H9 (cell line): ENCODE results near the gene TRABD2B. TPM values are rescaled to one million over a fixed set of nuclear protein-coding genes. Genes with fewer than 3 reads are reported as not detected.

ENCODE experiments used
- DNase-seq: peaks from one replicate; pipeline ENCODE4 v3.0.0-alpha.2; 2017
- H2AFZ ChIP-seq: one replicate; pipeline ENCODE4 v1.6.1; 2013; ENCODE audit warnings: mild to moderate bottlenecking, low read length, control low read depth, moderate library complexity
- H2AK5ac ChIP-seq: 2 replicates; pipeline ENCODE4 v1.6.1; 2013; ENCODE audit warnings: low read length, control low read depth, mixed read lengths; ENCODE audit not compliant: insufficient read length
- H2BK120ac ChIP-seq: one replicate; pipeline ENCODE4 v1.6.1; 2013; ENCODE audit warnings: low read depth, mild to moderate bottlenecking, low read length, control low read depth, inconsistent platforms; ENCODE audit not compliant: poor library complexity, severe bottlenecking
- H2BK12ac ChIP-seq: 2 replicates; pipeline ENCODE4 v1.6.1; 2013; ENCODE audit warnings: low read length, control low read depth, mixed read lengths, low read depth; ENCODE audit not compliant: insufficient read length
- H2BK15ac ChIP-seq: 2 replicates; pipeline ENCODE4 v1.6.1; 2013; ENCODE audit warnings: low read depth, low read length, control low read depth
- H2BK20ac ChIP-seq: one replicate; pipeline ENCODE4 v1.6.1; 2013; ENCODE audit warnings: low read depth, mild to moderate bottlenecking, low read length, control low read depth, inconsistent platforms; ENCODE audit not compliant: poor library complexity, severe bottlenecking
- H2BK5ac ChIP-seq: 2 replicates; pipeline ENCODE4 v1.6.1; 2013; ENCODE audit warnings: low read length, control low read depth, mixed read lengths; ENCODE audit not compliant: insufficient read length
- H3K14ac ChIP-seq: 2 replicates; pipeline ENCODE4 v1.6.1; 2013; ENCODE audit warnings: low read length, control low read depth; ENCODE audit not compliant: insufficient read depth
- H3K18ac ChIP-seq: 2 replicates; pipeline ENCODE4 v1.6.1; 2013; ENCODE audit warnings: low read depth, mild to moderate bottlenecking, mixed read lengths, low read length, control low read depth; ENCODE audit not compliant: insufficient read length
- H3K23ac ChIP-seq: 2 replicates; pipeline ENCODE4 v1.6.1; 2013; ENCODE audit warnings: low read length, control low read depth, mixed read lengths, low read depth; ENCODE audit not compliant: insufficient read length
- H3K23me2 ChIP-seq: 2 replicates; pipeline ENCODE4 v1.6.1; 2013; ENCODE audit warnings: low read depth, mild to moderate bottlenecking, mixed read lengths, low read length, control low read depth; ENCODE audit not compliant: insufficient read length, poor library complexity, severe bottlenecking
- H3K27ac ChIP-seq: 2 replicates; pipeline ENCODE4 v1.5.1; 2013; ENCODE audit warnings: low read length, control low read depth, mixed read lengths, low read depth; ENCODE audit not compliant: insufficient read length
- H3K27me3 ChIP-seq: 2 replicates; pipeline ENCODE4 v1.6.1; 2013; ENCODE audit warnings: low read length, control low read depth, inconsistent platforms; ENCODE audit not compliant: insufficient read depth
- H3K4ac ChIP-seq: 2 replicates; pipeline ENCODE4 v1.6.1; 2013; ENCODE audit warnings: low read depth, mild to moderate bottlenecking, control low read depth, inconsistent platforms, low read length, moderate library complexity
- H3K4me1 ChIP-seq: 2 replicates; pipeline ENCODE4 v1.6.1; 2013; ENCODE audit warnings: low read length, control low read depth, inconsistent platforms; ENCODE audit not compliant: insufficient read depth
- H3K4me2 ChIP-seq: 2 replicates; pipeline ENCODE4 v1.6.1; 2013; ENCODE audit warnings: low read length, control low read depth, mixed read lengths; ENCODE audit not compliant: insufficient read length, insufficient read depth
- H3K56ac ChIP-seq: 2 replicates; pipeline ENCODE4 v1.6.1; 2013; ENCODE audit warnings: low read depth, mild to moderate bottlenecking, mixed read lengths, low read length, control low read depth; ENCODE audit not compliant: insufficient read length
- H3K79me1 ChIP-seq: 2 replicates; pipeline ENCODE4 v1.6.1; 2013; ENCODE audit warnings: low read depth, mild to moderate bottlenecking, moderate library complexity, low read length, control low read depth, inconsistent platforms; ENCODE audit not compliant: insufficient read depth, poor library complexity, severe bottlenecking
- H3K79me2 ChIP-seq: 2 replicates; pipeline ENCODE4 v1.6.1; 2013; ENCODE audit warnings: low read length, control low read depth, inconsistent platforms; ENCODE audit not compliant: insufficient read depth
- H3K9ac ChIP-seq: 2 replicates; pipeline ENCODE4 v1.6.1; 2013; ENCODE audit warnings: low read length, control low read depth, mixed read lengths; ENCODE audit not compliant: insufficient read length; ENCODE audit errors: extremely low read depth
- H3K9me3 ChIP-seq: one replicate; pipeline ENCODE4 v1.6.1; 2013; ENCODE audit warnings: low read depth, low read length, inconsistent platforms; ENCODE audit not compliant: control insufficient read depth
- H3T11ph ChIP-seq: one replicate; pipeline ENCODE4 v1.6.1; 2013; ENCODE audit warnings: mild to moderate bottlenecking, low read length, control low read depth, inconsistent platforms
- H4K20me1 ChIP-seq: one replicate; pipeline ENCODE4 v1.6.1; 2013; ENCODE audit not compliant: control insufficient read depth, insufficient read length, insufficient read depth
- H4K5ac ChIP-seq: 2 replicates; pipeline ENCODE4 v1.6.1; 2013; ENCODE audit warnings: low read depth, mild to moderate bottlenecking, mixed read lengths, low read length, control low read depth; ENCODE audit not compliant: insufficient read length
- H4K8ac ChIP-seq: replicated peaks from 2 replicates; pipeline ENCODE4 v1.6.1; 2013; ENCODE audit warnings: low read length, control low read depth, mixed read lengths, low read depth; ENCODE audit not compliant: insufficient read length
- H4K91ac ChIP-seq: 2 replicates; pipeline ENCODE4 v1.6.1; 2013; ENCODE audit warnings: low read depth, mild to moderate bottlenecking, moderate library complexity, mixed read lengths, low read length, control low read depth; ENCODE audit not compliant: insufficient read length
- H3K27ac Mint-ChIP-seq, 3 experiments: 2 replicates in 2 of 3; 3 replicates in 1 of 3; pipeline ENCODE4 v1.8.0; 2020 to 2021; ENCODE audit warnings: mixed read lengths in 3 of 3, mild to moderate bottlenecking in 1 of 3, moderate library complexity in 1 of 3
- H3K27me3 Mint-ChIP-seq: 2 replicates; pipeline ENCODE4 v1.8.0; 2021; ENCODE audit warnings: low read depth, mild to moderate bottlenecking, moderate library complexity, mixed read lengths
- H3K36me3 Mint-ChIP-seq, 3 experiments: 2 replicates in 2 of 3; 3 replicates in 1 of 3; pipeline ENCODE4 v1.8.0; 2020 to 2021; ENCODE audit warnings: low read depth in 3 of 3, mixed read lengths in 3 of 3; ENCODE audit not compliant: insufficient read depth in 1 of 3
- H3K4me1 Mint-ChIP-seq, 2 experiments: 2 replicates each; pipeline ENCODE4 v1.8.0; 2020; ENCODE audit warnings: mixed read lengths in 2 of 2
- H3K4me3 Mint-ChIP-seq, 2 experiments: 2 replicates in 1 of 2; 3 replicates in 1 of 2; pipeline ENCODE4 v1.8.0; 2020 to 2021; ENCODE audit warnings: mild to moderate bottlenecking in 2 of 2, mixed read lengths in 2 of 2, moderate library complexity in 1 of 2
- H3K9me3 Mint-ChIP-seq, 2 experiments: 2 replicates in 1 of 2; 3 replicates in 1 of 2; pipeline ENCODE4 v1.8.0; 2020; ENCODE audit warnings: mild to moderate bottlenecking in 2 of 2, mixed read lengths in 2 of 2, moderate library complexity in 1 of 2
- CTCF ChIP-seq: fragments of 200-600 bp; sonication (generic); conservative IDR thresholded peaks from 3 replicates; pipeline ENCODE4 v1.8.0; 2021; ENCODE audit warnings: antibody characterized with exemption, mild to moderate bottlenecking
- WGBS: extraction: QIAGEN DNeasy Blood & Tissue Kit; methylation state at CpG from one replicate; pipeline ENCODE4 v1.1.7; 2013; ENCODE audit warnings: missing lambda C conversion rate, low lambda C conversion rate, mixed read lengths; ENCODE audit not compliant: insufficient read length; ENCODE audit errors: extremely low coverage; 5-methylcytosine and 5-hydroxymethylcytosine counted together
- total RNA-seq: library from RNA; stranded (reverse); gene quantifications from 2 replicates; pipeline ENCODE4 v1.2.1, GENCODE V29; 2021

TRABD2B gene
- total RNA-seq, 1 experiment from 2014 or later, result 2.3 TPM

- no peaks in the 10 kb centered on the region for H3K9me3 ChIP-seq
- H2AFZ ChIP-seq, result no peak overlapping the region
- no peaks in the 10 kb centered on the region for H3K4me1 ChIP-seq
- no peaks in the 10 kb centered on the region for H3K79me2 ChIP-seq
- H3K4me2 ChIP-seq, result no peak overlapping the region
- Mint-ChIP-seq H3K27me3 (peaks cover 98% of the 10 kb centered on the region), H3K4me1 (peaks cover 9 to 11% of the 10 kb centered on the region in 2 experiments), H3K9me3 (no peaks in the 10 kb centered on the region), H3K36me3 (no peaks in the 10 kb centered on the region), H3K4me3 (no peak overlapping the region; a peak in 1 of 5 replicates), H3K27ac (no peak overlapping the region)
- no peak overlapping the region for H3K27ac ChIP-seq
- no peak overlapping the region for H3K14ac ChIP-seq
- no peak overlapping the region for H3K18ac ChIP-seq
- H3K4ac ChIP-seq, result no peak overlapping the region
- no peak overlapping the region for H2BK15ac ChIP-seq
- H2BK5ac ChIP-seq, result no peak overlapping the region
- H2BK120ac ChIP-seq, result no peak overlapping the region
- no peak overlapping the region for H3T11ph ChIP-seq
- H4K91ac ChIP-seq, result no peak overlapping the region
- H3K79me1 ChIP-seq, result no peaks in the 10 kb centered on the region
- H2BK12ac ChIP-seq, result no peak overlapping the region
- H3K9ac ChIP-seq, result no peak overlapping the region
- H4K8ac ChIP-seq, result no peak overlapping the region
- peaks cover 7% of the 10 kb centered on the region for H3K23me2 ChIP-seq
- H3K27me3 ChIP-seq, result peaks cover 18% of the 10 kb centered on the region; the same call in 1 of the 2 replicates
- H3K23ac ChIP-seq, result no peak overlapping the region
- TF ChIP-seq CTCF, result no peak
- no CpG with 5 or more reads among the region's 11 CpGs for WGBS
- H4K5ac ChIP-seq, result no peak overlapping the region
- no peak overlapping the region for H3K56ac ChIP-seq
- H2AK5ac ChIP-seq, result no peak overlapping the region
- DNase-seq, result no peak
- H2BK20ac ChIP-seq, result no peak overlapping the region
- H4K20me1 ChIP-seq, result no peaks in the 10 kb centered on the region
These were observed 274.1 kb downstream of the TRABD2B start for GRCh38 chr1:47722909-47723580.
